Tibial nerve (tissue), 4 donors: Measurements from ENCODE around the gene TARDBP. TPM values are rescaled to one million over a fixed set of nuclear protein-coding genes. Genes with fewer than 3 reads are reported as not detected.
A peak's percentile ranks its signal among the peaks of the same experiment; 100 is the strongest.
"Not testable (repeated sequence)": the region's sequence is repeated elsewhere in the genome, so short reads cannot be mapped to it uniquely, and the experiment has no call there.

Experiments used
- DNase-seq, 2 donors: peaks; one replicate each; pipeline ENCODE4 v3.0.0-alpha.2; 2019; ENCODE audit warnings: low spot score in 2 of 2
- H3K27ac ChIP-seq, 4 donors: fragments of 200-600 bp; sonication (generic) in 3 of 4; one replicate each; pipeline ENCODE4 v1.5.1; 2017 to 2019; ENCODE audit warnings: mild to moderate bottlenecking in 1 of 4
- H3K27me3 ChIP-seq, 2 donors: fragments of 200-600 bp; sonication (generic) in 1 of 2; one replicate each; pipeline versions ENCODE4 v1.5.1 to v1.6.0; 2017 to 2019
- H3K36me3 ChIP-seq, 3 donors: fragments of 200-600 bp; sonication (generic); one replicate each; pipeline ENCODE4 v1.5.1; 2018 to 2019
- H3K4me1 ChIP-seq, 4 donors: fragments of 200-600 bp; sonication (generic) in 3 of 4; one replicate each; pipeline ENCODE4 v1.5.1; 2017 to 2019
- H3K4me3 ChIP-seq, 4 donors: fragments of 200-600 bp; sonication (generic) in 3 of 4; one replicate each; pipeline ENCODE4 v1.5.1; 2017 to 2019; ENCODE audit warnings: mild to moderate bottlenecking in 1 of 4, moderate library complexity in 1 of 4
- H3K9me3 ChIP-seq, 4 donors: fragments of 200-600 bp; sonication (generic) in 3 of 4; one replicate each; pipeline ENCODE4 v1.5.1; 2017 to 2019
- CTCF ChIP-seq, 5 experiments: fragments of 200-600 bp in 3 of 5; fragments of 450-650 bp in 2 of 5; sonication (generic) in 3 of 5; IDR thresholded peaks; one replicate each; pipeline ENCODE4 v1.5.1; 2016 to 2019; ENCODE audit warnings: antibody characterized with exemption in 5 of 5, mild to moderate bottlenecking in 3 of 5, moderate library complexity in 2 of 5
- EP300 ChIP-seq, 2 donors: sonication (generic); formaldehyde crosslinking; IDR thresholded peaks; one replicate each; pipeline ENCODE4 v1.6.1; 2017; ENCODE audit warnings: antibody characterized with exemption in 2 of 2, mild to moderate bottlenecking in 1 of 2
- POLR2A ChIP-seq, 2 donors: fragments of 450-650 bp; IDR thresholded peaks; one replicate each; pipeline ENCODE4 v1.6.1; 2017; ENCODE audit warnings: antibody characterized with exemption in 2 of 2, mild to moderate bottlenecking in 2 of 2, moderate library complexity in 2 of 2
- WGBS, 2 donors: methylation state at CpG; one replicate each; pipeline ENCODE4 v1.1.5; 2018; 5-methylcytosine and 5-hydroxymethylcytosine counted together
- total RNA-seq, 4 donors: library from RNA; depleted of rRNA; stranded (reverse); fragments of >200 nt; gene quantifications; one replicate each; pipeline ENCODE4 v1.1.0, GENCODE V29; 2016

Gene TARDBP
- total RNA-seq, 4 donors from 2014 or later, result 165 to 237 (median 171) TPM

GRCh38 chr1:11061652-11062365 lies 49.4 kb downstream of the TARDBP start:
- Histone ChIP-seq H3K4me1 (peaks cover 0 to 53% (median 25%) of the 10 kb centered on the region in 4 donors), H3K27ac (peak overlapping the region in 3 of 4 donors; percentile 70 to 83 (median 78)), H3K36me3 (peaks cover 0 to 49% (median 0%) of the 10 kb centered on the region in 3 donors), H3K27me3 (no peaks in the 10 kb centered on the region), H3K4me3 (peak overlapping the region in 1 of 4 donors; percentile 86), H3K9me3 (no peaks in the 10 kb centered on the region)
- TF ChIP-seq CTCF (IDR thresholded peaks at IDR 0.05), result no peak
- no peak for TF ChIP-seq EP300 (IDR thresholded peaks at IDR 0.05)
- TF ChIP-seq POLR2A (IDR thresholded peaks at IDR 0.05), result no peak
- DNase-seq, result no peak
- WGBS, 2 donors, result 61 to 64% methylated on average over 5 of the region's 5 CpGs

DNA sequence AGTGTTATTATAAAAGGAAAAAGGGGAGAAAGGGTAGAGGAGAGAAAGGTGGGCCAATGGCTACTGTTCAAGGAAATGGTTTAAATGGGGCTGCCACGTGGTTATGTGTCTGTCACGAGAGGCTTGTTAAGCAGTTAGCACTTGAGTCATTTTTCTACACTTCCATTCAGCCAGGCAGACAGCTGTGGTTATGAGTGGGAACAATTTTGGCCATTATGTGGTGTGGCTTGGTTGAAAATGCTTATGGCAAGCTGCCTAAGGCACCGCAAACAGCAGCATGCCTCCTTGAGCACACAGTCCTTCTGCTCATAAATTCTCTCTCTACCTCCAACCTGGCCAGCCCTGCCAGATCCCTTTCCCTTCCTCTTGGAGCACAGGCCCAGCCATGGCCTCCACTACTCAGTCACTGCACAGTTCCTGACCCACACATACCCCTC lies 50.5 kb downstream of the TARDBP start:
- H3K27me3 ChIP-seq, result no peaks in the 10 kb centered on the region

GRCh38 chr1:11063937-11064537 lies 51.6 kb downstream of the TARDBP start:
- DNase-seq, H3K27me3 ChIP-seq, H3K4me3 ChIP-seq, H3K9me3 ChIP-seq: not testable (repeated sequence)
- Histone ChIP-seq H3K27ac (peak overlapping the region in 2 of 4 donors; percentile 56 to 78), H3K36me3 (peaks cover 0 to 57% (median 8%) of the 10 kb centered on the region in 3 donors), H3K4me1 (peaks cover 0 to 49% (median 20%) of the 10 kb centered on the region in 4 donors)
- 71 to 76% methylated on average over 13 to 18 of the region's 18 CpGs for WGBS, 2 donors
- TF ChIP-seq CTCF (IDR thresholded peaks at IDR 0.05), result peak in 1 of 5 experiments; percentile 19

More for the DNA sequence above, 50.5 kb downstream of the TARDBP start:
- no peak for DNase-seq
- 24 to 40% methylated on average over 3 of the region's 3 CpGs for WGBS, 2 donors
- TF ChIP-seq POLR2A (IDR thresholded peaks at IDR 0.05) (no peak), CTCF (IDR thresholded peaks at IDR 0.05) (no peak)
- Histone ChIP-seq H3K27ac (peak overlapping the region in 2 of 4 donors; percentile 78 to 83), H3K4me3 (no peak overlapping the region), H3K9me3 (no peaks in the 10 kb centered on the region), H3K4me1 (peaks cover 0 to 46% (median 25%) of the 10 kb centered on the region in 4 donors), H3K36me3 (peaks cover 0 to 49% (median under 1%) of the 10 kb centered on the region in 3 donors)

DNA sequence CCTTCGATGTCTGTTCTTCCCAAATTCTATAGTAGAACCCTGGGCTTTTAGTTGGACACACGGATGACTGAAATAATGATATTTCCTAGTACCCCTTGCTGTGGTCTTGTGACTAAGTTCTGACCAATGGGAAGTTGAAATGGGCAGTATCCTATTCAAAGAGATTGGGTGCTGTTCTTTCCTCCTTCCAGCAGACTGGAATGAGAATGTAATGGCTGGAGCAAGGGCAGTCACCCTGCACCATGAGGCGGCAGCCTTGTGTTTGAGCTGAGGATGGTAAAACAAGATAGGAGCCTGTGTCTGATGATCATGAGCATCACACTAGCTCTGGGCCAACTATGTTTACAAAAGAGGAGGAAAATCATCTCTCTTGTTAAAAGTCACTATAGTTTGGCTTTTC lies 52.5 kb downstream of the TARDBP start:
- Histone ChIP-seq H3K27ac (no peak overlapping the region), H3K27me3 (no peaks in the 10 kb centered on the region), H3K4me3 (no peak overlapping the region), H3K9me3 (no peaks in the 10 kb centered on the region), H3K36me3 (peaks cover 0 to 66% (median 14%) of the 10 kb centered on the region in 3 donors), H3K4me1 (peaks cover 0 to 53% (median 21%) of the 10 kb centered on the region in 4 donors)
- WGBS, 2 donors, result 95 to 97% methylated on average over 3 of the region's 3 CpGs
- TF ChIP-seq EP300 (IDR thresholded peaks at IDR 0.05), result no peak
- no peak for TF ChIP-seq POLR2A (IDR thresholded peaks at IDR 0.05)
- TF ChIP-seq CTCF (IDR thresholded peaks at IDR 0.05), result no peak
- DNase-seq, result no peak

DNA sequence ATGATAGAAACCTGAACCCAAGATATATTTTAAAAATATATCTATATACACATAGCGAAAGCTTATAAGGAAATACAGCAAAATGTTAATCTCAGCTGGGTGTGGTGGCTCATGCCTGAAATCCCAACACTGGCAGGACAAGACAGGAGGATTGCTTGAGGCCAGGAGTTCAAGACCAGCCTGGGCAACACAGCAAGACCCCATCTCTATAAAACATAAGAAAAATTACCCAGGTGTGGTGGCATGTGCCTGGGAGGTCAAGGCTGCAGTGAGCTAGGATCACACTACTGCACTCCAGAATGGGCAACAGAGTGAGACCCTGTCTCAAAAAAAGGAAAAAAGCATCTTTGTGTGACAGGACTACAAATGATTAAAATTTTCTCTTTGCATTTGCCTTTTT lies 53.3 kb downstream of the TARDBP start:
- H3K36me3 ChIP-seq, result peaks cover 0 to 75% (median 14%) of the 10 kb centered on the region in 3 donors
- H3K27ac ChIP-seq, result no peak overlapping the region
- no peak for DNase-seq
- H3K9me3 ChIP-seq, result no peaks in the 10 kb centered on the region
- no peaks in the 10 kb centered on the region for H3K27me3 ChIP-seq
- WGBS, 2 donors, result 100% methylated on average over 1 of the region's 1 CpG
- H3K4me1 ChIP-seq, result peaks cover 0 to 51% (median 18%) of the 10 kb centered on the region in 4 donors
- H3K4me3 ChIP-seq, result no peak overlapping the region
- TF ChIP-seq POLR2A (IDR thresholded peaks at IDR 0.05), result no peak
- no peak for TF ChIP-seq CTCF (IDR thresholded peaks at IDR 0.05)
- no peak for TF ChIP-seq EP300 (IDR thresholded peaks at IDR 0.05)
